Measurements from ENCODE around the gene GPR37L1. TPM values are rescaled to one million over a fixed set of nuclear protein-coding genes. Genes with fewer than 3 reads are reported as not detected.

The GPR37L1 gene
- total and polyA plus RNA-seq, 12 donors: 0.03 to 0.20 (median 0.05) TPM; not detected in 7

GRCh38 chr1:202152399-202152798 lies 29.7 kb downstream of the GPR37L1 start:
- TF ChIP-seq CTCF (IDR thresholded peaks at IDR 0.05): no peak
- Histone ChIP-seq H3K4me1 (peaks cover 0 to 15% (median 6%) of the 10 kb centered on the region in 9 donors), H3K36me3 (peaks cover 0 to 47% (median 0%) of the 10 kb centered on the region in 9 donors), H3K9me3 (no peaks in the 10 kb centered on the region), H3K4me3 (no peak overlapping the region), H3K27ac (no peak overlapping the region), H3K27me3 (no peaks in the 10 kb centered on the region)
- WGBS, 2 donors: 86 to 88% methylated on average over 10 of the region's 10 CpGs
- ATAC-seq (no peak), DNase-seq (no peak)
- intact Hi-C loops (cut with DNase I): no loop called here

DNA sequence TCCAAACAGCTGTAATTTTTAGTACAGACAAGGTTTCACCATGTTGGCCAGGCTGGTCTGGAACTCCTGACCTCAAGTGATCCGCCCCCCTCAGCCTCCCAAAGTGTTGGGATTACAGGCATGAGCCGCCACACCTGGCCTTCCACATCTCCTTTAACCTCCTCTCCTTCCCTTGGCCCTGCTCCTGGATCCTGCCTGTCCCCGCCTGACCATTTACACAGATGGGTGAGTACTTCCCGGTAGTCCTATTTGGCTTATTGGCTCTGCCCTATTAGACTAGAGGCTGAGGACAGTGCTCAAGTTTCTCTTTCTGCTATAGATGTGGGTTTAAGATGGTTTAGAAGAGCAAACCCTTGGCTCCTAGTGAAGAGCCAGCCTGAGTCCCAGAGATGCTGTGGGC lies 30.6 kb downstream of the GPR37L1 start:
- no peak for TF ChIP-seq CTCF (IDR thresholded peaks at IDR 0.05)
- no peak overlapping the region for H3K27ac ChIP-seq
- no peaks in the 10 kb centered on the region for H3K9me3 ChIP-seq
- intact Hi-C loops (cut with DNase I): no loop called here
- no peak for ATAC-seq
- DNase-seq: no peak
- H3K27me3 ChIP-seq: no peaks in the 10 kb centered on the region
- H3K4me3 ChIP-seq: no peak overlapping the region
- H3K36me3 ChIP-seq: peaks cover 0 to 45% (median 0%) of the 10 kb centered on the region in 9 donors
- H3K4me1 ChIP-seq: peaks cover 0 to 13% (median 6%) of the 10 kb centered on the region in 9 donors
- WGBS, 2 donors: 92 to 98% methylated on average over 4 of the region's 4 CpGs

- Histone ChIP-seq H3K27me3 (no peaks in the 10 kb centered on the region), H3K27ac (no peak overlapping the region), H3K4me1 (peaks cover 0 to 16% (median 6%) of the 10 kb centered on the region in 9 donors), H3K9me3 (no peaks in the 10 kb centered on the region), H3K4me3 (no peak overlapping the region), H3K36me3 (peaks cover 0 to 42% (median 0%) of the 10 kb centered on the region in 9 donors)
- intact Hi-C loops (cut with DNase I): no loop called here
- ATAC-seq (no peak), DNase-seq (no peak)
- WGBS, 2 donors: 91 to 92% methylated on average over 10 of the region's 10 CpGs
- no peak for TF ChIP-seq CTCF (IDR thresholded peaks at IDR 0.05)
Measured at GRCh38 chr1:202154148-202154765, 31.5 kb downstream of the GPR37L1 start.

DNA sequence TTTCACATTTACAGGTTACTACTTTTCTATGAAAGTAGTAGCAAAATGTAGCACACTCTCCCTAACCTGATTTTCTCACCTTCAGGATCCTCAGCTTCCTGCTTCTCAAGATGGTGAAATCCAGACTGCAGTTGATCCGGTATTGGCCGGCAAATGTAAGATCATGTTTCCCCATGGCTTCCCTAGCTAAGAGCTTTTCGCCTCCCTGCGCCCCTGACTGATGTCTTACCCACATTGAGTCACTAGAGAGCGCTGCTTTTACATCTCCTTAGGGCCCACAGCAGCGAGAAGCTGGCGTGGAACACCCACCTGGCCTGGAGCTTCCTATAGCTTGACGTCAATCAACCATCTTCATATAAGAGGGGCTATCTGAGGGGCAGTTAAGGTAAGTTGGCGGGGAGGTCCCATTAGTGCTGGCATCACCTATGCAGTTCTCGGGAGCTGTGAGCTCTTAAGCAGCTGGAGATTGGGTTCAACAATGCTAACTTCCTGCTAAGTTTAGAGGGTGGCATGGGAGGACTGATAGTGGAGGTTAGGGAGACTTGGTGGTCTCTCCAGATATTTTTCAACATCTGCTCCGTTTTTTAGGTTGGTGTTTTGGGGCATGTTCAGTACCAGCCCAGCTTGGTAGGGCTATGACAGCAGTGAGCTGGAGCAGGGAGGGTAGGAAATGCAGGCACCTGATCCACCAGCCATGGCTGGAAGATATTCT lies 32.2 kb downstream of the GPR37L1 start:
- Histone ChIP-seq H3K9me3 (no peaks in the 10 kb centered on the region), H3K27ac (no peak overlapping the region), H3K27me3 (no peaks in the 10 kb centered on the region), H3K4me1 (peaks cover 0 to 23% (median 6%) of the 10 kb centered on the region in 9 donors), H3K4me3 (no peak overlapping the region), H3K36me3 (peaks cover 0 to 41% (median 0%) of the 10 kb centered on the region in 9 donors)
- intact Hi-C loops (cut with DNase I): no loop called here
- DNase-seq: no peak
- peak in 5 of 8 donors; percentile 43 to 55 (median 46) for ATAC-seq
- TF ChIP-seq CTCF (IDR thresholded peaks at IDR 0.05): peak in 6 of 9 donors; percentile 28 to 54 (median 44)
- WGBS, 2 donors: 36% methylated on average over 11 of the region's 11 CpGs
